Raji (cell line): ENCODE results near the gene CELSR2.

ENCODE experiments used
- POLR2A ChIP-seq: IDR thresholded peaks from 2 replicates; pipeline ENCODE4 v1.6.1; 2011; ENCODE audit warnings: low read depth, low read length, control low read depth; ENCODE audit not compliant: insufficient read depth

CELSR2 gene, protein sequence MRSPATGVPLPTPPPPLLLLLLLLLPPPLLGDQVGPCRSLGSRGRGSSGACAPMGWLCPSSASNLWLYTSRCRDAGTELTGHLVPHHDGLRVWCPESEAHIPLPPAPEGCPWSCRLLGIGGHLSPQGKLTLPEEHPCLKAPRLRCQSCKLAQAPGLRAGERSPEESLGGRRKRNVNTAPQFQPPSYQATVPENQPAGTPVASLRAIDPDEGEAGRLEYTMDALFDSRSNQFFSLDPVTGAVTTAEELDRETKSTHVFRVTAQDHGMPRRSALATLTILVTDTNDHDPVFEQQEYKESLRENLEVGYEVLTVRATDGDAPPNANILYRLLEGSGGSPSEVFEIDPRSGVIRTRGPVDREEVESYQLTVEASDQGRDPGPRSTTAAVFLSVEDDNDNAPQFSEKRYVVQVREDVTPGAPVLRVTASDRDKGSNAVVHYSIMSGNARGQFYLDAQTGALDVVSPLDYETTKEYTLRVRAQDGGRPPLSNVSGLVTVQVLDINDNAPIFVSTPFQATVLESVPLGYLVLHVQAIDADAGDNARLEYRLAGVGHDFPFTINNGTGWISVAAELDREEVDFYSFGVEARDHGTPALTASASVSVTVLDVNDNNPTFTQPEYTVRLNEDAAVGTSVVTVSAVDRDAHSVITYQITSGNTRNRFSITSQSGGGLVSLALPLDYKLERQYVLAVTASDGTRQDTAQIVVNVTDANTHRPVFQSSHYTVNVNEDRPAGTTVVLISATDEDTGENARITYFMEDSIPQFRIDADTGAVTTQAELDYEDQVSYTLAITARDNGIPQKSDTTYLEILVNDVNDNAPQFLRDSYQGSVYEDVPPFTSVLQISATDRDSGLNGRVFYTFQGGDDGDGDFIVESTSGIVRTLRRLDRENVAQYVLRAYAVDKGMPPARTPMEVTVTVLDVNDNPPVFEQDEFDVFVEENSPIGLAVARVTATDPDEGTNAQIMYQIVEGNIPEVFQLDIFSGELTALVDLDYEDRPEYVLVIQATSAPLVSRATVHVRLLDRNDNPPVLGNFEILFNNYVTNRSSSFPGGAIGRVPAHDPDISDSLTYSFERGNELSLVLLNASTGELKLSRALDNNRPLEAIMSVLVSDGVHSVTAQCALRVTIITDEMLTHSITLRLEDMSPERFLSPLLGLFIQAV (N-terminal part only)

DNA sequence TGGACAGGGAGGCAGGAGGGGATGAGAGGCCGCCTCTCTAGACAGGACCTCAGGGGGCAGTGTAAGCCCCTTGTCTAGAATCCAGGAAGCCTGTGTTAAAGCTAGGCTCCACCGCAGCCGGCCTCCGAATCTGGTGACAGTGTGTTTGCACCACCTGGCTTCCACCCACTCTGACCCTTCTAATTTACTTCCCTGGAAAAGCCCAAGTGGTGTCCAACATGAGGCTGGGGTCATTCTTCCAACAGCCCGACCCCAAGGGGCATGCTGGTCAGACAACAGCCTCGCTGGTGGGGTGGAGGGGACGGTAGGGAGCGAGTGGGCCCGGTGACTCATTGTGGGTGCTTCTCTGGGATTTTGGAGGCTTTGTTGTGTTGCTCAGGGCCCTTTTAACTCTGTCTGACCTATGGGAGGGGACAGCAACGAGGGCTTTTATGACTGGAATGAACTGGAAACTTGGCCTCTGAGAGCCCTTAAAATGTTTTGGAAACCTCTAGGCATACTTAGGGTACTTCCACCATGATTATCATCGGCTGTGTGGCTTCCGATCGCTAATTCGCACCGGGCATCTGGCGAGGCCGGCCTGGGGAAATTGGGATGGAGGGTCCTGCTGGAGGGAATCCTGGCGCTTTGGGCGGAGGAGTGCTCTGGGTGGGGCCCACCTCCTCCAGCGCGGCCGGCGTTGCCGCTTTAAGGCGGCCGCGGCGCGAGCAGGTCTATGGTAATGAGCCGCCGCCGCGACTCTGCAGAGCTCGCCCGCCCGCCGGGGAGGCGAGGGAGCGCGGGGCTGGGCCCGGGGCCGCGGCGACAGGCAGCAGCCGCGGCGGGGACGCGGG lies at the start of gene CELSR2:
CELSR2 (plus strand) TSS at position 743 of the 833 bp plus-strand sequence. CDS start 541 bp downstream, outside the sequence.
- TF ChIP-seq POLR2A: no peak

DNA sequence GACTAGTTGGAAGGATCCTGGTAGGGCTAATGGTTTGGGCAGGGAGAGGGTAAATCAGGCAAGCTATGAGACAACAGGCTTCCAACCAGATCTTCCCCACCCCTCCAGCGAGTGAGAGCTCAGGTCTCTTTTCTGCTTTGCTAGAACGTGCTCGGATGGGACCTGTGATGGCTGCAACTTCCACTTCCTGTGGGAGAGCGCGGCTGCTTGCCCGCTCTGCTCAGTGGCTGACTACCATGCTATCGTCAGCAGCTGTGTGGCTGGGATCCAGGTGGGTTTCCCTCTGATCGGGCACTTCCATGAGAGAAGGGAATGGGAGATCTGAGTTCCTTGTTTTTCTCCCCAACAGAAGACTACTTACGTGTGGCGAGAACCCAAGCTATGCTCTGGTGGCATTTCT lies 49.6 kb upstream of the CELSR2 start:
- TF ChIP-seq POLR2A: no peak

DNA sequence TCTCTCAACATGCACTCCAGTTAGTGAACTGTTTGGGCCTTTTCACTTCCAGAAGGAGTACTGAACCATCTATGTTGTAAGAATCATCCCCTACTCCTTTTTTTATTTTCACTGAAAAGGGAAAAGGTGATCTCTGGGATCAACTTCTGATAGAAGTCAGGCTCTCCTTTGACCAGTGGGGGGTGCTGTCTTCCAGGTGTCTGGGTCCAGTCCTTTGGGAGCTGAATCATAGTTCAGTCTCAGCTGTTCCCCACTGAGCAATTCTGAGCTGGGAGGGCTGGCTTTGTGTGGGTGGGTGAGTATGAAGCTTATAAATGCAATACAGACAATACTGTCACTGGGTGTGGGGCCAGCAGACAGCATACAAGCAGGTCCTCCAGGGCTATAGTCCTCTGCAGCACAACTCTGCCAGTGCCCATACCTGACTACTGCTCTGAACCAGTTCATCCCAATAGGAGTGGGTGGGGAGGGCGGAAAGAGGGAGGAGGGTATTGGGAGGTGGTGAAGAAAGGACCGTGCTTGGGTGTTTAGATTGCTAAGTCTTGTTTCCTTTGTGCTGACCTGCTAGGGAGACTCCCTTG lies 48.1 kb upstream of the CELSR2 start:
- no peak for TF ChIP-seq POLR2A

DNA sequence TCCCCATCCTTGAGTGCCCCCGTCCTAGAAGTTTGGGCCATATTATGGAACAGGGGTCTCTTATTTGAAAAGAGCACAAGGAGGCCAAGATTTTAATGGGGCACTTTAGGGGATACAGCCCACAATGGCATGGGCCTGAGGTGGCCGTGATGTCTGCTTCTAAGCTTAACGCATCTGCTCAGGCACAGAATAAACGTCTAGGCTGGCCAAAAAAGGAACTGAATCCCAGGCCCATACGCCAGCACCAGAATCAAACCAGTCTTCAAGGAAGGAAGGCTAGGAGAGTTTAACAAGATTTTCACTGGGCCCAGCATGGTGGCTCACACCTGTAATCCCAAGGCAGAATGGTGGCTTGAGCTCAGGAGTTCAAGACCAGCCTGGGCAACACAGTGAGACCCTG lies 44.9 kb upstream of the CELSR2 start:
- TF ChIP-seq POLR2A: no peak

DNA sequence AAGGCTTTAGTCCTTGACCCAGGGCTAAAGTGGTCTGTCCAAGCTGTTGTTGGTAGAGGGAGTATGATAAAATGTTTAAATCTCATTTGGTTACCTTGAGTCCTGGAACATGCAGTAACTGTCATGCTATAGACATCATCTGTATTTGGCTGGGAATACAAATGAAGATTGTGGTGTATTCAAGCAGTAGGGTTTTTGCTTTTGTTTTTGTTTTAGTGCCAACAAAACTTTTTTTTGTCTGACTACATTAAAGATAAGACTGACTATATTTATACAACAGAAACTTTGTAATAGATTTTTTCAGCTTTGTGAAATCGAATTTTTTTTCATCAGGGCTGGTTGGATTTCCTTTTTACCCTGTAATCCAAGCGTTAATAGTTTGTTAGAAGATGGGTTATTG lies 43.0 kb upstream of the CELSR2 start:
- TF ChIP-seq POLR2A: no peak

DNA sequence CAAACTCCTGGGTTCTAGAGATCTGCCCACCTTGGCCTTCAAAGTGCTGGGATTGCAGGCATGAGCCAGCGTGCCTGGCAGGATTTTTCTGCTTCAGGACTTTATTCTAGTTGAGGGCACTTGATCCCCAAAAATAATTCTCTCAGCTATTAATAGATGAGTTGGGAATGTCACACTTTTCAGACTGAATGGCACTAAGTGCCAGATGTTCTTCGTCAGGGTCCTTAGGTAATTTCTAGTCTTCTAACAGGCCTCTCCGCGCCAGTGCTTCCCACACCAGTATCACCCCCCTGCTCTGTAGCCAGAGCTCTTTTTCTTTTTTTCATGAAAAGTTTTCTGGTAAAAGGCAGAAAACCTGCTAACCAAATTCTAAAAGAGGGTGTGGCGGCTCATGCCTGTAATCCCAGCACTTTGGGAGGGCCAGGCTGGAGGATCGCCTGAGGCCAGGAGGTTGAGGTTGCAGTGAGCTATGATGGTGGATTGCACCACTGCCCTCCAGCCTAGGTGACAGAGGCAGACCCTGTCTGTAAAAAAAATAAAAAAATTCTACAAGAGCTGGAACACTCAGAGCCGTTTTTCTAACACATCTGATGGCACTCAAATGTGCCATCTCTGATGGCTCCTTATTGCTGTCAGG lies 41.8 kb upstream of the CELSR2 start:
- TF ChIP-seq POLR2A: no peak

DNA sequence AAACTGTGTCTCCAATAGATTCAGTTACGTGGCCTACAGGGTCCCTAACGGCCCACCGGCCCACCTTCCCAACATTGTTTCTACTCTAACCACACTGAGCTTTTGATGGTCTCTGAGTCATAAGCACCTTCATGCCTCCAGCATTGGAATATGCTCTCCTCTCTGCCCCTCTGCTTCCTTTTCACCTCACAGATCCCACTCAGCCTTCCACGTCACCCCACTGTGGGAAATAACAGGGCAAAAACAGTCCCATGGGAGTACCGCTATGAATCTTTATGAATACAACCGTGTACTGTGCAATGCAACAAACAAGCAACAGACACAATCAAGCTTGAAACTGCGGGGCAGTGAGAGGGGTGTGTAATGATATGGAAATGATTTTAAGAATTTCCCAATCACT lies 40.9 kb upstream of the CELSR2 start:
- TF ChIP-seq POLR2A: no peak

DNA sequence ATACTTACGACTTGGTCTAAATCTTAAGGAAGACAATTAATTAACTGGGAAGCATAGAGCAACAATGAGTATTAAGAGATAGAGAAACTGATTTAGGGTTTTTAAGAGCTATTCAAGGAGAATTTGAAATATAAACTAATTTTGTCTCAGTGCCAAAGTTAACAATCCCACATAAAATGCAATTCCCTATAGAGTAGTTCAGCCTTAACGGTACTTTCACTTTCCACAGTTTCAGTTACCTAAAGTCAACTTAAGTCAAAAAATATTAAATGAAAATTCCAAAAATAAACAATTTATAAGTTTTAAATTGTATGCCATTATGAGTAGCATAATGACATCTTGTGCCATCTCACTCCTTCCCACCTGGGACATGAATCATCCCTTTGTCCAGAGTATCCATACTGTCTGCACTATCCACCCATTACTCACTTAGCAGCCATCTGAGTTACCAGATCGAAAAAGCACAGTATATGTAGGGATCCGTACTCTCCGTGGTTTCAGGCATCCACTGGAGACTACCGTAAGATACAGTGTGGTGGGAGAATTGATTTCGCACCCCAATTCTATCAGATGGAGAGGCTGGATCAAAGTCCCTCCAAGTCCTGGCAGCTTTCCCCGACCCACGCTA lies 40.4 kb upstream of the CELSR2 start:
- TF ChIP-seq POLR2A: no peak

DNA sequence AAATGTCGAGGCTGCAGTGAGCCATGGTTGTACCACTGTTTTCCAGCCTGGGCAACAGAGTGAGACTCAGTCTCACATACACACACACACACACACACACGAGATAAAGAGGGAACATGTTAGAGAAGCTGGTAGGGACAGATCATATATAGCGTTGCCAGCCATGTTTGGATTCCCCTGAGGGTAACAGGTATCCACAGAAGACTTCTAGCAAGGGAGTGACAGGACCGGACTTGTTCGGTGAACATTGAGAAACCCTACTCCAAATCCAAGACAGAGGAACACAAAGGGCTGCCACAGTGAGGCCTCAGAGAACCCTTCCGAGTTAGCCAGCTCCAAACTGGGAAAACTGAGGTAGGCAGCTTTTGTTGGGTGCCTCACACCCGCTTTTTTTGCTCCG lies 39.3 kb upstream of the CELSR2 start:
- TF ChIP-seq POLR2A: no peak

DNA sequence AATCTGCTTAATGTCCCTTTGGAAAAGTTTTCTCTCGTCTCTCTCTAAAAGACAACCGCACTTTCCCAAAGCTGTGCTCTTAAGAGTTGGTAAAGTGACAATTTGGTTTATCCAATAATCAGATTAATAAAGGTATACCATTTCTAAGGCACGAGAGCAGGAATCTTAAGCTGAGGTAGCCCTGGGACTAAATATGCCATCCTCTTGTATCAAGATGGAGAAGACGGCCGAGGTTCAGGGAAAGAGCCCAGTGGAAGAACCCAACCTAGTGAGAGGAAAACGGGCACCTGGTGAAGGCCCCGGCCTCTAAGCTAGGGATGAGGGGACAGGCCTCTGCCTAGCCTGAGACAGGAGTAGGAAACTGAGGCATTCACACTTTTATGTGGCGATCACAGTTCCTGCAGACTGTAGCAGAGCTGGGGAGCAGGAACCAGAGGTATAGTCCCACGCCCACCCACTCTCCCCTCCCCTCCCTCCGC lies 36.0 kb upstream of the CELSR2 start:
- no peak for TF ChIP-seq POLR2A

DNA sequence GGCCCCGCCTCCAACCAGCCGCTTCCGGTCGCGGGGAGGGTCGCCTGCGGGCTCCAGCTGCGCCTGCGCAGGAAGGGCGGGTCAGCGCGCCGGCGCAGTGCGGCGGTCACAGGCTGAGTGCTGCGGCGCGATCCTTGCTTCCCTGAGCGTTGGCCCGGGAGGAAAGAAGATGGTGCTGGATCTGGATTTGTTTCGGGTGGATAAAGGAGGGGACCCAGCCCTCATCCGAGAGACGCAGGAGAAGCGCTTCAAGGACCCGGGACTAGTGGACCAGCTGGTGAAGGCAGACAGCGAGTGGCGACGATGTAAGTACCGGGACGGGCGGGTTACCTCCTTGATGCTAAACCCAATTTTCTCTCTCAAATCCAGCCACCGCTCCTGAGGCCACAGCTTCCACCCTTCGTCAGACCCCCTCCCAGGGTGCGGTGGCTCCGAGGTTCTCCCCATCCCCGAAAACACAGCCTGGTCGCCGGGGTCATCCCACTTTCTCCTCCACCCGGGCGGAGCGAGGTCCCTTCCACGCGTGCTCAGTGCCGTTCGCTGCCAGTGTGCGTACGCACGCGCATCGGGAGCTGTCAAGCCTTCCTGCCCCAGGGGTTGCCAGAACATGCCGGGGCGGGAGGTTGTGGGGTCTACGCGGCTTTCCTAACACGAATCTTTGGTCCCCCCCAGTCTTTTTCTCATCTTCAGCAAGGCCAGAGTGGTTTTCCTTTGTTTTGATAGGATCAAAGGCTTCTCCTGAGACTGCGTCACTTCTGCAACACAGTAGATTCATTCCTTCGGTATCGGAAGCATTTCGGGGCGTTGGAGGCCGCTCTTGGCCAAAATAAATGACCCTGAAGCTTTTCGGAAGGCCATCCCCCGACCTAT lies 35.3 kb upstream of the CELSR2 start, which contains the start of gene SARS1:
SARS1 (plus strand) TSS at position 95 of the 870 bp plus-strand sequence; CDS start at position 170, 75 bp downstream.
- TF ChIP-seq POLR2A: peak; percentile 96
